Upper lobe of right lung (tissue), 1 donor: Measurements from ENCODE around the gene SQSTM1. TPM values are rescaled to one million over a fixed set of nuclear protein-coding genes. Genes with fewer than 3 reads are reported as not detected.
A peak's percentile ranks its signal among the peaks of the same experiment; 100 is the strongest.

Source experiments
- ATAC-seq: fragments of 200-7000 bp; cut with Tn5 transposase; one replicate; pipeline ENCODE4 v1.9.1; 2020; ENCODE audit warnings: mild to moderate bottlenecking, moderate library complexity
- DNase-seq: peaks from one replicate; pipeline ENCODE4 v3.0.0-alpha.2; 2020
- H3K27ac ChIP-seq: fragments of 200-600 bp; one replicate; pipeline ENCODE4 v1.8.0; 2022
- H3K27me3 ChIP-seq: fragments of 200-600 bp; one replicate; pipeline ENCODE4 v1.8.0; 2022; ENCODE audit warnings: mild to moderate bottlenecking
- H3K36me3 ChIP-seq: fragments of 200-600 bp; one replicate; pipeline ENCODE4 v1.8.0; 2022
- H3K4me1 ChIP-seq: fragments of 200-600 bp; one replicate; pipeline ENCODE4 v1.8.0; 2022
- H3K4me3 ChIP-seq: fragments of 200-600 bp; one replicate; pipeline ENCODE4 v1.8.0; 2022; ENCODE audit warnings: mild to moderate bottlenecking
- H3K9me3 ChIP-seq: fragments of 200-600 bp; one replicate; pipeline ENCODE4 v1.8.0; 2022
- intact Hi-C: fragments of 100-400 bp; cut with DNase I; formaldehyde crosslinking; loops from one replicate; pipeline ENCODE4 v1.11.0; 2022
- total RNA-seq: library from RNA; stranded (reverse); fragmentation: NEBNext Ultra II Directional; extraction: Animal tissue kit (Norgen Biotek cat#: 25700); gene quantifications from one replicate; pipeline ENCODE4 v1.2.1, GENCODE V29; 2021
- TF ChIP-seq, protein P1 (sequence below): fragments of 200-600 bp; IDR thresholded peaks from one replicate; pipeline ENCODE4 v1.8.0; 2022; ENCODE audit warnings: antibody characterized with exemption
- donor health status: DM: no; HTN: yes; CAD: no; lungs with severe emphysema.

The SQSTM1 gene
- total RNA-seq, 1 donor from 2014 or later = 501 TPM

DNA sequence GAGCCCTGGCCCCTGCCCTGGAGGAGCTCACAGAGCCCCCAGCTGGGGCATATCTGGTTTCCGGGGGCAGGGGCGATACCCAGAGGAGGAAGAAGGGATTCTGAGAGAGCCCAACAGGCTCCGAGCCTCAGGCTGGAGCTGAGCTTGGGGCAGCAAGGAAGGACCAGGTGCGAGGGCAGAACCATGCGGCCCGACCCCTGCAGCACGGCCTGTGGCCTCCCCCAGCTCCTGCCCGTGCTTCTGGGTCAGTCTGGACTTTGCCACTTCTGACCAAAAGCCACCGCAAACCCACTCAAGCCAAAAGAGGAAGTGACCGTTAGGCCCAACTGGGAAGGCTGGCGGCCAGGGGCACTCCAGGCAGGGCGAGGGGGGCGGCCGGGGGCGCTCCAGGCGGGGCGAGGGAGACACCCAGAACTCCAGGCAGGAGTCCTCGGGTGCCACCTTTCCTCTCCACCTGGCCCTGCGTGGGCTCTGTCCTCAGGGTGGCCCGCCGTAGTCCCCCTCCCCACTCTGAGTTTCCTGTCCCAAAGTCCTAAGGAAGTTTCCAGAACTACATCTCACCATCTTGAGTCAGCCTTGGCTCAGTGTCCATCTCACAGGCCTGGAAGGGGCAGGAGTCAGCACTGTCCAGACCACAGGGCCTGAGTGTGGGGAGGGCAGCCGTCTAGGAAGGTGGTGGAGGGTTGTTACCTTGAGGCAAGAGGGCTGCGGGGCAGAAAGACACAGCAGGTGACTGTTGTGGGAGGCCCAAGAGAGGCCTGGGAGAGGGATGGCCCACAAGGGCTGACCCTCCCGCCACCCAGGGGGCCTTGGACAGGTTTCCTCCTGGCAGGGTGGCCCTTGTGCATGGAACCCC is 27.9 kb upstream of the SQSTM1 start:
- H3K27me3 ChIP-seq = no peaks in the 10 kb centered on the region
- peaks cover 49% of the 10 kb centered on the region for H3K4me1 ChIP-seq
- peaks cover 10% of the 10 kb centered on the region for H3K36me3 ChIP-seq
- peak overlapping the region; percentile 81 for H3K27ac ChIP-seq
- intact Hi-C loops = no loop called here
- H3K4me3 ChIP-seq = no peak overlapping the region
- DNase-seq (no peak), ATAC-seq (peak; percentile 1)
- TF ChIP-seq, protein P1, sequence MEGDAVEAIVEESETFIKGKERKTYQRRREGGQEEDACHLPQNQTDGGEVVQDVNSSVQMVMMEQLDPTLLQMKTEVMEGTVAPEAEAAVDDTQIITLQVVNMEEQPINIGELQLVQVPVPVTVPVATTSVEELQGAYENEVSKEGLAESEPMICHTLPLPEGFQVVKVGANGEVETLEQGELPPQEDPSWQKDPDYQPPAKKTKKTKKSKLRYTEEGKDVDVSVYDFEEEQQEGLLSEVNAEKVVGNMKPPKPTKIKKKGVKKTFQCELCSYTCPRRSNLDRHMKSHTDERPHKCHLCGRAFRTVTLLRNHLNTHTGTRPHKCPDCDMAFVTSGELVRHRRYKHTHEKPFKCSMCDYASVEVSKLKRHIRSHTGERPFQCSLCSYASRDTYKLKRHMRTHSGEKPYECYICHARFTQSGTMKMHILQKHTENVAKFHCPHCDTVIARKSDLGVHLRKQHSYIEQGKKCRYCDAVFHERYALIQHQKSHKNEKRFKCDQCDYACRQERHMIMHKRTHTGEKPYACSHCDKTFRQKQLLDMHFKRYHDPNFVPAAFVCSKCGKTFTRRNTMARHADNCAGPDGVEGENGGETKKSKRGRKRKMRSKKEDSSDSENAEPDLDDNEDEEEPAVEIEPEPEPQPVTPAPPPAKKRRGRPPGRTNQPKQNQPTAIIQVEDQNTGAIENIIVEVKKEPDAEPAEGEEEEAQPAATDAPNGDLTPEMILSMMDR = no peak
- no peaks in the 10 kb centered on the region for H3K9me3 ChIP-seq

DNA sequence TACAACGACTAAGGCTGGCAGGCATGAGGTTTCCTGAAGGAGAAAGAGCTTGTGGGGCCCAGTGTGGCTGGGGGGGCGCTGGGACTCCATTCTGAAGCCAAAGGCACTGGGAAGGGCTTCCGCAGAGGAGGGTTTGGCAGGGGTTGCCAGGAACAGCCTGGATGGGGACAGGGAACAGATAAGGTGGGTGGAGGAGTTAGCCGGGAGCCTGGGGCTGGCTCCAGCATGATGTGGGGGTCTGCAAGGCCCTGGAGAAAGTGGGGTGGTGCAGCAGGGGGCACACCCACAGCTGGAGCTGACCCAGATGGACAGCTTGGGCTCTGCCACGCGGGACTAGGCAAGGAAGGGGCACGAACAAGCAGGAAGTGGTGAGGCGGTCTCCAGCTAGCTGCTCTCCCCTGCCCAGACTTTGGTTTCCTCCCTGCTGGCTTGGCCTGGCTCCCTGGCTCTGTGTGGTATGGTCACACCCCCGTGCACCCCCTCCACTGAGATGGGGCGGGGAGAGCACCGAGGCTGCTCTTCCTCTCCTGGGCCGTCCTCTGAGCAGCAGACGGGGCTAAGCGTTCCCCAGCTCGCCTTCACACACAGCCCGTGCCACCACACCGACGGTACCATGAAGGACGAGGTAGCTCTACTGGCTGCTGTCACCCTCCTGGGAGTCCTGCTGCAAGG is 27.1 kb upstream of the SQSTM1 start, which contains the start of gene LTC4S:
LTC4S (plus strand) TSS at position 519 of the 672 bp plus-strand sequence; CDS start at position 614, 95 bp downstream.
- intact Hi-C loops = no loop called here
- no peaks in the 10 kb centered on the region for H3K9me3 ChIP-seq
- TF ChIP-seq, protein P1 = no peak
- no peaks in the 10 kb centered on the region for H3K27me3 ChIP-seq
- DNase-seq = peak; percentile 83
- peak; percentile 45 for ATAC-seq
- H3K36me3 ChIP-seq = peaks cover 17% of the 10 kb centered on the region
- peak within 1 kb of the TSS; percentile 81 for H3K27ac ChIP-seq
- peaks cover 49% of the 10 kb centered on the region for H3K4me1 ChIP-seq
- H3K4me3 ChIP-seq = peak within 1 kb of the TSS; percentile 68

DNA sequence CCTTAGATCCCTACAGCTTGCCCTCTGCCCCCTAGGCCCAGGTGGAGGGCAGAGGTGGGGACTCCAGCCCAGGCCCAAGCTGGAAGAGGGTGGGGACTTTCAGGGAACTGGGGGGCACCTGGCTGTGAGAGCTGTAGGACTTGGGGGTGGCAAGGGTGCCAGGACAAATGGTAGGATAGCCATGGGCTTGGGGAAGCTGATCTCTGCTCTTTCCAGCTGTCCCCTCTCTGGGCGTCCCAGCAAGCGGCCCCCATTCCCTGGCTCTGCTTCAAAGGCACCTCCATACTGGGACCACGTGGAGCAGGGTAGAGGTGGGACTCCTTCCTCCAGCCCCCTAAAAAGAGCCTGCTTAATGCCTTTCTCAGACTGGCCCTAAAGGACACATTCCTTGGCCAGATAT is 26.5 kb upstream of the SQSTM1 start:
- H3K9me3 ChIP-seq = no peaks in the 10 kb centered on the region
- ATAC-seq (no peak), DNase-seq (no peak)
- TF ChIP-seq, protein P1 = no peak
- H3K4me1 ChIP-seq = peaks cover 49% of the 10 kb centered on the region
- H3K4me3 ChIP-seq = peak overlapping the region; percentile 68
- no peaks in the 10 kb centered on the region for H3K27me3 ChIP-seq
- peak overlapping the region; percentile 81 for H3K27ac ChIP-seq
- peaks cover 23% of the 10 kb centered on the region for H3K36me3 ChIP-seq
- intact Hi-C loops = no loop called here

DNA sequence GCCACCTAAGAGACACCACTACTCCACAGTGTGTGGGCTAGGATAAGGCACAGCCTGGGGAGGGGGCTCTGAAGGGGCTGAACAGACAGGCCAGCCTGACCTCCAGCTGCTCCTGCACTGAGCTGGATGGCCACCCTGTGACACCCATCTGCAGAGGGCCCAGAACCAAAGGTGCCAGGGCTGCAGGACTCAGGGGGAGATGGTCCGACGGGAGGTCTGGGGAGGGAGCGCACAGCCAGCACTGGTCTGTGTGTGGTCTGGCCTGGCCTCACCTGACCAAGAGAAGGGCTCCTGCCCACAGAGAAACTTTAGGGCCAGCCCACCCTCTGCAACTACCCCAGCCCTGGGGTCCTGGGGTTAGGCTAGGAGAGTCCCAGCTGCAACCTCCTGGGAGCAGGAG is 26.1 kb upstream of the SQSTM1 start:
- Histone ChIP-seq H3K27me3 (no peaks in the 10 kb centered on the region), H3K36me3 (peaks cover 27% of the 10 kb centered on the region), H3K4me3 (peak overlapping the region; percentile 68), H3K4me1 (peaks cover 49% of the 10 kb centered on the region), H3K27ac (peak overlapping the region; percentile 81), H3K9me3 (no peaks in the 10 kb centered on the region)
- DNase-seq (no peak), ATAC-seq (no peak)
- intact Hi-C loops = no loop called here
- TF ChIP-seq, protein P1 = no peak

DNA sequence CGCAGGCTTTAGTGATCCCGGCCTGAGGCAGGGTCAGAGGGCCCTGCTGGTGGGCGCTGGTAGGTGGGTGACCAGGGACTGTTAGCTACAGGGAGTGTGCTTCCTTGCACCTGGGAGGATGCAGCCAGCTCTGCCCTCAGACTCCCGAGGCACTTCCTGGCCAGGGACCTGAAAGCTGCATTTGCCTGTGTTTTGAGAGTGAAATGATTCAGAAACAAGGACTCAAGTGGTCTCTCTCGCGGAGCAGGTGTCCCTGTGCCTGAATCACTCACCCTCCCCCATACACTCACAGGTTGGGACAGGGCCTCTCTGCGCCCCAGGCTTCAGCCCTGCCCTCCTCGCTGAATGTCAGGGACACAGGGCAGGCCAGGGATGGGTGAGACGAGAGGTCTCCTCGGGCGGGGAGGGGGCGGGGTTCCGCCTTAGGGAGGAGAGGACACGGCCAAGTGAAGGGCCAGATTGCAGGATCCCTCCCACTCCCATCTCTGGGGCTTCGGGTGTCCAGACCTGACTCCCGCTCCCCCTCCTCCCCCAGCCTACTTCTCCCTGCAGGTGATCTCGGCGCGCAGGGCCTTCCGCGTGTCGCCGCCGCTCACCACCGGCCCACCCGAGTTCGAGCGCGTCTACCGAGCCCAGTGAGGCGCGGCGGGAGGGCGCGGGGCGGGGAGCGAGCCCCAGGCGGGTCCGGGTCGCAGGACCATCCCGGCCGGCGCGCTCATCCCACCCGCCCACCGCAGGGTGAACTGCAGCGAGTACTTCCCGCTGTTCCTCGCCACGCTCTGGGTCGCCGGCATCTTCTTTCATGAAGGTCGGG is 25.4 kb upstream of the SQSTM1 start:
- Histone ChIP-seq H3K36me3 (peaks cover 34% of the 10 kb centered on the region), H3K27ac (peak overlapping the region; percentile 78), H3K4me1 (peaks cover 49% of the 10 kb centered on the region), H3K4me3 (peak overlapping the region; percentile 68), H3K9me3 (no peaks in the 10 kb centered on the region), H3K27me3 (no peaks in the 10 kb centered on the region)
- ATAC-seq (peak; percentile 32), DNase-seq (peak; percentile 80)
- TF ChIP-seq, protein P1 = no peak
- intact Hi-C loops = loop anchor here (5.0 kb wide), 1 partner anchor 33 kb away; no protein-coding TSS in a partner anchor
